Measurements from ENCODE around the gene BBS12. TPM values are rescaled to one million over a fixed set of nuclear protein-coding genes. Genes with fewer than 3 reads are reported as not detected.
A peak's percentile ranks its signal among the peaks of the same experiment; 100 is the strongest.

Gene BBS12
- total RNA-seq, 1 donor from 2014 or later: 5.4 TPM

DNA sequence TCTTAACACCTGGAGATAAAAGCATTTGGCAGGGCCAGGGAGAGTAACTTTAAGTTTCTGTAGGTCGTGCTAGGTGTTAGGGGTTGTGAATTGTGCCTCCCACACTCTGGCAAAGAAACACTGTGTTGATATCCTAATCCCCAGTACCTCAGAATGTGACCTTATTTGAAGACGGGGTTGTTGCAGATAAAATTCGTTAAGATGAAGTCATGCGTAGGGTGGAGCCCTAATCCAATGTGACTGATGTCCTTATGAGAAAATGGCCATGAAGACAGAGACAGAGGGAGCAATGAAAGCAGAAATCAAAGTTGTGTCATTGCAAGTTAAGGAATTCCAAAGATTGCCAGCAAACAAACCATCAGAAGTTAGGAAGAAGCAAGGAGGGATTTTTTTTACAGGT, 40.5 kb upstream of the BBS12 start:
- no peak for TF ChIP-seq CTCF (IDR thresholded peaks at IDR 0.05; ENCODE audit: borderline replicate concordance)
- intact Hi-C loops (cut with micrococcal nuclease): no loop called here
- no peak overlapping the region for H3K27ac ChIP-seq (replicated peaks)
- peaks cover 17% of the 10 kb centered on the region for H3K4me1 ChIP-seq
- no peak overlapping the region for H3K4me3 ChIP-seq
- H3K27me3 ChIP-seq (ENCODE audit: low read depth): no peaks in the 10 kb centered on the region
- H3K9me3 ChIP-seq (replicated peaks): no peaks in the 10 kb centered on the region
- no peaks in the 10 kb centered on the region for H3K36me3 ChIP-seq
- DNase-seq: no peak

DNA sequence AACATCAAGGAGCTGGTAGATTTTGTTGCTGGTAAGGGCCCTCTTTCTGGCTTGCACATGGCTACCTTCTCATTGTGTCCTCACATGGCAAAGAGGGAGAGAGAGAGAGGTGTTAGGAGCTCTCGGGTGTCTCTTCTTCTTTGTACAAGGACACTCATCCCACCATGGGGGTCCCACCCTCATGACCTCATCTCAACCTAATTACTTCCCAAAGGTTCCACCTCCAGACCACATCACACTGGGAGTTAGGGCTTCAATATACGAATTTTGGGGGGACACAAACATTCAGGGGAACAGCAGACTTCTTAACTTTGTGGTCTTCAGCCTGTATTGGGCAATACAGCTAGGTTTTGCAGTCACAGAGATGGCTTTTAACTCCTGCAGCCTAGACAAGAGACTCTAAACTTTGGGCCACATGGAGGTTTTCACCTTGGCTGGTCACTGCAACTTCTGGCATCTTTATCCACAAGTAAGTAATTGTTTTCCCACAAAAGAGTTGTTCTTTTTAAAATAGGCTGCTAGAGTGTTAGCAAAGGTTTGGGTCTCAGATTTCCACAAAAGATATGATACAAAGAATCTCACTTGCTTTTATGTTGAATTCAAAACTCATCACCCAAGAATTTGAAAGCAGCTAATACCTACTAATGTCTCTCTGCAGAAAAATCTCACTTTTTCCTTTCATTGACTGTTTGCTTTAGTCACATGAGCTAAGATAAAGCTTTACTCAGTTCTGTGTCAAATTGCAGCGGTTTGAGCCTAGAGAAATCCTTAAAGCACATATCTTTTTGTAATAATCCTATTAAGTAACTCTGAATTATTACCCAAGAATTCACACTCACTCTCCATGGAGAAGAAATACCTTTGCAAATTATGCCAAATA, 39.6 kb upstream of the BBS12 start:
- TF ChIP-seq CTCF (IDR thresholded peaks at IDR 0.05; ENCODE audit: borderline replicate concordance): no peak

GRCh38 chr4:122695226-122695625, 37.3 kb upstream of the BBS12 start:
- Histone ChIP-seq H3K36me3 (no peaks in the 10 kb centered on the region), H3K9me3 (replicated peaks) (no peaks in the 10 kb centered on the region), H3K27ac (replicated peaks) (no peak overlapping the region), H3K4me3 (no peak overlapping the region), H3K27me3 (ENCODE audit: low read depth) (no peaks in the 10 kb centered on the region), H3K4me1 (peaks cover 5% of the 10 kb centered on the region)
- intact Hi-C loops (cut with micrococcal nuclease): no loop called here
- no peak for DNase-seq
- no peak for TF ChIP-seq CTCF (IDR thresholded peaks at IDR 0.05; ENCODE audit: borderline replicate concordance)

More for the DNA sequence above, 39.6 kb upstream of the BBS12 start:
- intact Hi-C loops (cut with micrococcal nuclease): no loop called here
- Histone ChIP-seq H3K36me3 (no peaks in the 10 kb centered on the region), H3K4me1 (peaks cover 12% of the 10 kb centered on the region), H3K9me3 (replicated peaks) (no peaks in the 10 kb centered on the region), H3K27ac (replicated peaks) (no peak overlapping the region), H3K4me3 (no peak overlapping the region), H3K27me3 (ENCODE audit: low read depth) (no peaks in the 10 kb centered on the region)
- no peak for DNase-seq

- peak overlapping the region; percentile 88 for H3K27ac ChIP-seq (replicated peaks)
- DNase-seq: peak; percentile 77
- TF ChIP-seq CTCF (IDR thresholded peaks at IDR 0.05; ENCODE audit: borderline replicate concordance): no peak
- H3K27me3 ChIP-seq (ENCODE audit: low read depth): no peaks in the 10 kb centered on the region
- intact Hi-C loops (cut with micrococcal nuclease): loop anchor here (10.0 kb wide), 1 partner anchor 105 kb away; no protein-coding TSS in a partner anchor
- peaks cover 26% of the 10 kb centered on the region for H3K4me1 ChIP-seq
- peak overlapping the region; percentile 65 for H3K4me3 ChIP-seq
- H3K9me3 ChIP-seq (replicated peaks): no peaks in the 10 kb centered on the region
- H3K36me3 ChIP-seq: peaks cover 8% of the 10 kb centered on the region
Observed at GRCh38 chr4:122700178-122700725, 32.3 kb upstream of the BBS12 start.

DNA sequence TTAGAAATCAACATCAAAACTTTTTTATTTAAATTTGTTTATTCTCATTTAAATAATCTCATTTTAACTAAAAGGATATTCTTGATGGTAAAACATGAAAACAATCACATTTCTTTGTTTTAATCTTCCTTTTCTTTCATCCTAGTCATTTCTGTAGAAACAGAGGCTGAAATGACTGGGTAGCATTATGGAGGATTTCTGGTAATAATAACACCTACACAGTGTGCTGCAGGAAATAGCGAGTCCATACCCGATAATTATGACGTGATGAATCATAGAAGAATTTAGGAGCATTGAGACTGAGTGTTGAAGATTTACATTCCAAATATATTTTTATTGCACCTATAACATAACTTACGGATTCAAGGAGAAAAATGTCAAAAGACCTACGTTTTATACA, 31.4 kb upstream of the BBS12 start:
- intact Hi-C loops (cut with micrococcal nuclease): loop anchor here (10.0 kb wide), 1 partner anchor 106 kb away; no protein-coding TSS in a partner anchor
- no peaks in the 10 kb centered on the region for H3K9me3 ChIP-seq (replicated peaks)
- H3K4me3 ChIP-seq: peak overlapping the region; percentile 65

More for the DNA sequence above, 31.4 kb upstream of the BBS12 start:
- TF ChIP-seq CTCF (IDR thresholded peaks at IDR 0.05; ENCODE audit: borderline replicate concordance): no peak
- no peaks in the 10 kb centered on the region for H3K27me3 ChIP-seq (ENCODE audit: low read depth)
- peaks cover 8% of the 10 kb centered on the region for H3K36me3 ChIP-seq
- DNase-seq: no peak
- peak overlapping the region; percentile 88 for H3K27ac ChIP-seq (replicated peaks)
- peaks cover 34% of the 10 kb centered on the region for H3K4me1 ChIP-seq

Data from left ventricle myocardium inferior (tissue), 1 donor.